Measurements from ENCODE around the gene CSH1.
"Not testable (repeated sequence)": the region's sequence is repeated elsewhere in the genome, so short reads cannot be mapped to it uniquely, and the experiment has no call there.

CSH1 gene

DNA sequence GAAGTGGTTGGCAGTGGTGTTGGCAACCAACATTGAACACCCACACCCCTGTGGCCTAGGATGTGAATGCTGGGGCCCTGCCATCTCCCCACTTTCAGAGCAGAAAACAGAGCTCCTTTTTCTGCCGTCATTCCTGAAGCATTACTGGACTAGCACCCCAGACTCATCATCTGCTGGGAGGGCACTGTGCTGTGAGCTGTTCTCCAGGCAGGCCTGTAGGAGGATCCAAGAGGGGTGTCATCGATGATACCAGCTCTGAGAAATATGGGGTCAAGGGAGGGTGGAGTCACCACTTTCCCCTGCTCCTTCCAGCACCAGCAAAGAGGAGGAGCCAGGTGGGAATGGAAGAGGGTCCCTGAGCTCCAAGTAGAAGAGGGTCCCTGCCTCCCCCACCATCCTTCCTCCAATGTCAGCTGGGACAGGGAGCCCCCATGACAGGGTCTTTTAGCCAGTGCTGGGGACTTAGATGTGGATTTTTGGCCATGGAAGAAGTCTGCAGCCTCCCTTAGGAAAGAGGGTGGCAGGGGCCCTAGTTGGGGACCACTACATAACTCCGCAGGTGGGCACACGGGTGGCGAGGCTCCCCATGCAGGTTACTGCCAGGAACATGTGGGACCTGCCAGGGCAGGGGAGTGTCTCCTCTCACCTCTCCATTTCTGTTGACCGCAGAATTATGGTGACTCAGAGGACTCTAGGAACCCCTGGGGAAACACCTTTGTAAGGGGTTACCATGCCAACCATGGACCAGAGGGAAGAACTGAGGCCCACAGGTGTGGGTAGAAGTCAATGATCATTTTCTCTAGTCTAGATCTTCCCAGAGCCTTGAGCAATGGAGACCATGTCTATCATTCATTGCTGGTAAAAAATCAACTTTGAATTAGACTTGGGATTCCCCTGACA, 2.8 kb upstream of the CSH1 start:
- not testable (repeated sequence) for DNase-seq

DNA sequence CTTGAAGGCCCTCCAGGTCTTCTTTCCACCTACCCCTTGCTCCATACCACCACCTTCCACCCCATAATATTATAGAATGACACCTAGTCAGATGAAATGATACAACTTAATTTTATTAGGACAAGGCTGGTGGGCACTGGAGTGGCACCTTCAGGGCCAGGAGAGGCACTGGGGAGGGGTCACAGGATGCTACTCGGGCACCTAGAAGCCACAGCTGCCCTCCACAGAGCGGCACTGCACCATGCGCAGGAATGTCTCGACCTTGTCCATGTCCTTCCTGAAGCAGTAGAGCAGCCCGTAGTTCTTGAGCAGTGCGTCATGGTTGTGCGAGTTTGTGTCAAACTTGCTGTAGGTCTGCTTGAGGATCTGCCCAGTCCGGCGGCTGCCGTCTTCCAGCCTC, 1.6 kb downstream of the CSH1 start:
- not testable (repeated sequence) for DNase-seq

DNA sequence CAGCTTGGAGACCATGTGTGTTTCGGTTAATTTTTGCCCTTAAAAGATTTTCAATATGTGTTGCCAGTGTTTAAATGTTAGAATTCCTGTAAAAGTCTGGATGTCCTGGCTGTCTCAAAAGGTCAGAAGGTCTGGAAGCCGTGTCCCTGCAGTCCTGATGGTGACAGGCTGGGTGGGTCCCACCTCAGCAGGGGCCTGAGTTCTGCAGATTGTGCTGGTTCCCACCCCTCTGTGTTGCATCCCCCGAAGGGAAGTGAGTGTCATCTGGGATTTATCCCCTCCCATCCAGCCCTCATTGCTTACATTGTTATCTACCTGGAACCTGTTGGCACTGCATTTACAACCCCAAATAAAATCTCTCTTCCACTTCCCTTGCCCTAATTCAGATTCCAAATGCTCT, 2.4 kb downstream of the CSH1 start:
- DNase-seq: not testable (repeated sequence)

DNA sequence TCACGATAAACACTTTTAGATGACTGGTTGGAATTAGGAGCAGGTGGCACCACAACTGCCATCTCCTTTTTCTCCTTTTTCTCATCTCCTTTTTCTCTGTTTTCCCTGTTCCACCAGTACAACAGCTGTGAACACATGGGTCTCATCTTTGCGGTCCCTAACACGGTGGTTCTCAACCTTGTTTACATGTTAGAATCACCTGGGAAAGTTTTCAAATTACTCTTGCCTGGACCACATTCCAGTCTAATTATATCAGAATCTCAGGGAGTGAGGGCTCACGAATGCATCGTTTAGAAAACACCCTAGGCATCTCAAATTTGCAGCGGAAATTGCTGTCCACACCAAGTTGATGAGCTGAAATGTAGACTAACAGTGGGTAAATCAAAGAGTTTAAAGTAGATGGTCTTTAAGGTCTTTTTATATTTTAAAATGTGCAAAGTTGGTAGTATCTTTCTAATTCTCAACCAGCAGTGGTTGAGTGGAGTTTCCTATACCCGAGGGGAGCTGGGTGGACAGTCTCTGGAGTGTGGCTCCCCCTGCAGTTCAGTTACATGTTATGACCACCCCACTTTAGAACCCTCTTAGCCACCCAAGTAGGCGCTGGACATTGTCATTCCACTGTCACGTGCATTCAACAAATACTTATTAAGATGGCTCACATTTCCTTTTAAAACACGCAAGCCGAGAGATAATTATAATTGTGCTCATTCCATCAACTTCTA, 3.9 kb downstream of the CSH1 start:
- DNase-seq: not testable (repeated sequence)

DNA sequence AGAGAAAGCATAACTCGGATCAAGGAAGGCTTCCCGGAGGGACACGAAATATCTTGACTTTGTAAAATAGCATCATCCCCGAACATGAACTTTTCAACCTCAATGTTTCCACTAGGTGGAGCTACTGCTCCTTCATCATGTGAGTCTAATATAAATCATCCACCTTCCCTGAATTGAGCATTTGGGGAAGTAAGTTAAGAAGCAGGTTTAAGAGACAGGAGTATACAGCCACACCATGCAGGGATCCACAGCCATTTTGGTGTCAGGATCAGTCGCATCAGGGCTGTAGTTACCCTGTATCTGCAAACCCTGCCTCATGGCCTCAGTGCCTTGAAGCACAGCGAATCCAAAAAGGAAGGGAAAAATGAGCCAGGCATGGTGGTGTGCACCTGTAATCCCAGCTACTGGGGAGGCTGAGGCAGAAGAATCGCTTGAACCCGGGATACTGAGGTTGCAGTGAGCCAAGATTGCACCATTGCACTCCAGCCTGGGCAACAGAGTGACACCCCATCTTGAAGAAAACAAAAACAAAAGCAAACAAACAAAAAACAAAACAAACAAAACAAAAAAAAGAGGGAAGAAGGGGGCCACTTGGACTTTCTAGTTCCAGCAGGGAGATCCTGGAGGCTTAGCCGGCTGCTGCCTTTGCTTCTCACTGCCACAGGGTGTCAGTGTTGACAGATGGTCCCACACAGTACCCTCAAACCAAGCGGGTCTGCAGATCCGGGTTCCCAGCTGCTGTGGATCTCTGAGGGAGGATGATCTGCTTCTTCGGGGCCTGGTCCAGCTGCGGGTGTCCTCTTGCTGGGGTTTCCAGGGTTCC, 7.1 kb downstream of the CSH1 start:
- DNase-seq: peak; percentile 48

DNA sequence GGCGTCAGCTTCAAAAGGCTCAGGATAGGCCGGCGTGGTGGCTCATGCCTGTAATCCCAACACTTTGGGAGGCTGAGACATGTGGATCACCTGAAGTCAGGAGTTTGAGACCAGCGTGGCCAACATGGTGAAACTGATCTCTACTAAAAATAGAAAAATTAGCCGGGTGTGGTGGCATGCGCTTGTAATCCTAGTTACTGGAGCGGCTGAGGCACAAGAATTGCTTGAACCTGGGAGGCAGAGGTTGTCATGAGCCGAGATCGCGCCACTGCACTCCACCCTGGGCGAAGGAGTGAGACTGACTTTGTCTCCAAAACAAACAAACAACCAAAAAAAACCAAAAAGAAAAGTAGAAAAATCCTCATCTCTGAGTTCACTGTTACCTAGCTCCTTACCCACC, 11.3 kb downstream of the CSH1 start:
- not testable (repeated sequence) for DNase-seq

DNA sequence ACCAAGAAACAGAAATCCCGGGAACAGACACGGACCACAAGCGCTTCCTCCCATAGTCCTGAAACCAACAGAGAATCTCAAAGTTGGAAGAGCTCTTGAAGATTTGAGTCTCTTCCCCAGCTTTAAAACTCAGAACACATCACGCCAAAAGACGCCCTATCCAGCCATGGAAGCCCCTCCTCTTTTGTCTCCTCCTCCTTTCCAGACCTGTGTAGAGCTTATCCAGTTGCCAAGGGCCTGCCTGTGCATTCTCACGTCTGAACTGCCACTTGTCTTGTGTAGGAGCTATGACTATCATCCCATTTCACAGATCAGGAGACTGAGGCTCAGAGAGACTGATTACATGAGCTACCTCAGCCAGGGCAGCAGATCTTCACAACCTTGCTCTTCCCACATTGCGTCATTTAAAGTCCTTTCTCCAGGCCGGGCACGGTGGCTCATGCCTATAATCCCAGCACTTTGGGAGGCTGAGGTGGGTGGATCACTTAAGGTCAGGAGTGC, 13.7 kb downstream of the CSH1 start:
- DNase-seq: not testable (repeated sequence)

DNA sequence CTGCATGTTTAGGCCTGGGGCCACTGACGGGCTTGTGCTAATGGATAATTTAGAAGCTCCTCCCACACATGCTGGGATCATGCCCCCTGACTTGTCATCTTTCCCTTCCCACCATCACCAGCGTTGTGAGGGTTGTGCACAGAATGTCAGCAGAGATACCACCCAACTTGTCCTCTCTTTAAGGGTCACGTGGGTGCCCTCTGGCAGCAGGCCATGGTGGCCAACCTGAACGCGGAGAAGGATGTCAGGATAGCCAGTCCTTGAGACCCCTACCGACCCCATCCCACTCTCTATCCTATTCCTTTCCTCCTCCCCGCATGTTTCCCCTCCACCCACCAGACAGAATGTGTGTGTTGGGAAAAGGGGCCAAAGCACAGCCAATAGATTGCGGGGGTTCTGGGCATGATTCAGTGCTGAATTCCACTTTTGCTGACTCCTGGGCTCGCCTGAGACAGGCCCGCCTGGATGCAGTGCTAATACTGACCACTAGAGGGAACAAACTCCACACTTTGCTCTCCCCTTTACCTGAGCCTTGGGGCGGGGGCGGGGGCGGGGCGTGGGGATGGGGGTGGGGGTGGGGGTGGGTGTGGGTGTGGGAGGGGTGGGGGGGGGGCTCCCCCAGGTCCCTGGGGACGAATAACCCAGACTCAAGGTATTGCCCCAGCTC, 14.3 kb downstream of the CSH1 start, which contains the start of gene GH2:
GH2 (minus strand) TSS at position 10 of the 667 bp plus-strand sequence. CDS start 143 bp downstream, outside the sequence.
- peak; percentile 44 for DNase-seq

DNA sequence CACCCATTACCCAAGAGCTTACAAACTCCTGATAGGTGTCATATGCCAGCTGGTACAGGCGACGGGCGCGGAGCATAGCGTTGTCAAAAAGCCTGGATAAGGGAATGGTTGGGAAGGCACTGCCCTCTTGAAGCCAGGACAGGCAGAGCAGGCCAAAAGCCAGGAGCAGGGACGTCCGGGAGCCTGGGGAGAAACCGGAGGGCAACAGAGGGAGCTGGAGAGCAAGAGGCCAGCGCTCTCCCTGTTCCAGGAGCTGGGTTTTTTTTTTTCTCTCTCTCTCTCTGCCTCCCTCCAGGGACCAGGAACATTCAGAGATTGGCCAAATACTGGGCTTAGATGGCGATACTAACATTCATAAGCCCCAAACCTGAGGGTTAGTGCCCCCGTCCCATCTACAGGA, 15.0 kb downstream of the CSH1 start:
- not testable (repeated sequence) for DNase-seq

DNA sequence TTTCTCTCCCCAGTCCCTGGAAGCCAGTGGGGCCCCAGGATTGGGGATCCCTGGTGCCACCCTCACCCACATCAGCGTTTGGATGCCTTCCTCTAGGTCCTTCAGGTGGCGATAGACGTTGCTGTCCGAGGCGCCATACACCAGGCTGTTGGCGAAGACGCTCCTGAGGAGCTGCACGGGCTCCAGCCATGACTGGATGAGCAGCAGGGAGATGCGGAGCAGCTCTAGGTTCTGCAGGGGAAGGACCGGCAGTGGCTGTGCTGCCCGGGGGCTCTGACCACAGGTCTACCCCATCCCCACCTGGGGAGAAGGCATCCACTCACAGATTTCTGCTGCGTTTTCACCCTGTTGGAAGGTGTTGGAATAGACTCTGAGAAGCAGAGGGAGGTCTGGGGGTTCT, 15.7 kb downstream of the CSH1 start:
- no peak for DNase-seq

DNA sequence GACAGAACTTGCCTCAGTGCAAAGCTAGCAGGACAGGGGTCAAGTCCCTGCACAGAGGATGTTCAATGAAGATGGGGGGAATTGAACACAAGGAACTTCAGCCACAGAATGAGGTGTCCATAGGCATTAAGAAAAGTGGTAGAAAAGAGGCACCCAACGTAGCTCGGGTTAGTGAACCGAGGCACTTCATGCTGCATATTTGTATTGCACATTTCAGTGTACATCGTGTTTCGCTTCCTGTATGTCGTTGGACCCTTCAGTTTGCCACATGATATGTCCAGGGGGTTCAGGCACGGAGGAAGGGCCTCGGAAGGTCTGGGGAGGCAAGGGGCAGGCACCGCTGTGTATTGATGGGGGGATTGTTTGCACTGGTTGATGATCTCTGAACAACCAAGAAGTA, 18.0 kb downstream of the CSH1 start:
- DNase-seq: not testable (repeated sequence)

DNA sequence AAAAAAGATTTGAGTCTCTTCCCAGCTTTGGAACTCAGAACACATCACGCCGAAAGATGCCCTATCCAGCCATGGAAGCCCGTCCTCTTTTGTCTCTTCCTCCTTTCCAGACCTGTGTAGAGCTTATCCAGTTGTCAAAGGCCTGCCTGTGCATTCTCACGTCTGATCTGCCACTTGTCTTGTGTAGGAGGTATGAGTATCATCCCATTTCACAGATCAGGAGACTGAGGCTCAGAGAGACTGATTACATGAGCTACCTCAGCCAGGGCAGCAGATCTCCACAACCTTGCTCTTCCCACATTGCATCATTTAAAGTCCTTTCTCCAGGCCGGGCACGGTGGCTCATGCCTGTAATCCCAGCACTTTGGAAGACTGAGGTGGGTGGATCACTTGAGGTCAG, 21.7 kb downstream of the CSH1 start:
- DNase-seq: not testable (repeated sequence)

DNA sequence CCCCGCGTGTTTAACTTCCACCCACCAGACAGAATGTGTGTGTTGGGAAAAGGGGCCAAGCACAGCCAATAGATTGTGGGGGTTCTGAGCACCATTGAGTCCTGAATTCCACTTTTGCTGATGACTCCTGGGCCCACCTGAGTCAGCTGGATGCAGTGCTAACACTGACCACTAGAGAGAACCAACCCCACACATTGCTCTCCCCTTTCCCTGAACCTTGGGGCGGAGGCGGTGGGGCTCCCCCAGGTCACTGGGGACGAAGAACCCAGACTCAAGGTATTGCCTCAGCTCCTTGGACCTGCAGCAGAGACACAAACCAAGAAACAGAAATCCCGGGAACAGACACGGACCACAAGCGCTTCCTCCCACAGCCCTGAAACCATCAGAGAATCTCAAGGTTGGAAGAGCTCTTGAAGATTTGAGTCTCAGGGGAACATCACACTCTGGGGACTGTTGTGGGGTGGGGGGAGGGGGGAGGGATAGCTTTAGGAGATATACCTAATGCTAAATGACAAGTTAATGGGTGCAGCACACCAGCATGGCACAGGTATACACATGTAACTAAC, 22.2 kb downstream of the CSH1 start:
- not testable (repeated sequence) for DNase-seq

DNA sequence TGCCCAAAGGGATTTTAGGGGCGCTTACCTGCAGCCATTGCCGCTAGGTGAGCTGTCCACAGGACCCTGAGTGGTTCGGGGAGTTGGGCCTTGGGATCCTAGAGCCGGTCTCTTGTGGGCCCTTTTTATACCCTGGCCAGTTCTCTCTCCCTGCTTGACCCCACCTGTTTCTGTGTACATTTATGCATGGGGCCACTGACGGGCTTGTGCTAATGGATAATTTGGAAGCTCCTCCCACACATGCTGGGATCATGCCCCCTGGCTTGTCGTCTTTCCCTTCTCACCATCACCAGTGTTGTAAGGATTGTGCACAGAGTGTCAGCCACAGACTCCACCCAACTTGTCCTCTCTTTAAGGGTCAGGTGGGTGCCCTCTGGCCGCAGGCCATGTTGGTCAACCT, 22.8 kb downstream of the CSH1 start, which contains the start of gene CSH2:
CSH2 (minus strand) TSS at position 101 of the 400 bp plus-strand sequence; CDS start at position 38, 63 bp downstream.
- not testable (repeated sequence) for DNase-seq

DNA sequence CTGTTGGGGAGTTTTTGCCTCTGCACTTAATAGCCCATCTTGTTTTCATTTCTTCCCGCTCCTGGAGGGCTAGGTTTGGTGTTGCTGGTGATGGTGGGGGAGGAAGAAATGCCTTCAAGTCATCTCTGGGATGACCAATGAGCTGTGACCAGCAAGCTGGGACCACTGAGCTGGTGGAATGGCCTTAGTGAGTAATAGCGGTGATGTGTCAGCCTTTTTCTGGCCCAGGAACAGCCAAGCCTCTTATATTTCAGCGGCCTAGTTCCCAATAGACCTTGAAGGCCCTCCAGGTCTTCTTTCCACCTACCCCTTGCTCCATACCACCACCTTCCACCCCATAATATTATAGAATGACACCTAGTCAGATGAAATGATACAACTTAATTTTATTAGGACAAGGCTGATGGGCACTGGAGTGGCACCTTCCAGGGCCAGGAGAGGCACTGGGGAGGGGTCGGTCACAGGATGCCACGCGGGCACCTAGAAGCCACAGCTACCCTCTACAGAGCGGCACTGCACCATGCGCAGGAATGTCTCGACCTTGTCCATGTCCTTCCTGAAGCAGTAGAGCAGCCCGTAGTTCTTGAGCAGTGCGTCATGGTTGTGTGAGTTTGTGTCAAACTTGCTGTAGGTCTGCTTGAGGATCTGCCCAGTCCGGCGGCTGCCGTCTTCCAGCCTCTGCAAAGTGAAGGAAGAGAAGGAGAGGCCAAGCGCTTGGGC, 24.6 kb downstream of the CSH1 start:
- not testable (repeated sequence) for DNase-seq

DNA sequence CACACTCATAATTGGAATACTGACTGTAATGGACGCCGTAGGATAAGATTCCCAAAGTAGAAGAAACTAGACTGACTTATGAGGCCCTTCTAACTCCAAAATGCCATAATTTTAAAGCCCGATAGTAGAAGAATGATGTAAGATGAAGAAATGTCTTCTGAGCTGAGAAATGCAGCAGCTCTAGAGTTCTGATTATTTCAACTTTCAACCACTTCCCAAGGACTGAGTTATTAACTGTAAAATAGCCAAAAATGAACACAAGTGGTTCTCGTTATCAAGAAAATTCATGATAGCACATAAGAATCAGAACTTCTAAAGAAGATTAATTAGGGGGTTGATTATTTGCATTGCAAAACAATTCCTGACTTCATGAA, 26.1 kb downstream of the CSH1 start:
- DNase-seq: not testable (repeated sequence)

DNA sequence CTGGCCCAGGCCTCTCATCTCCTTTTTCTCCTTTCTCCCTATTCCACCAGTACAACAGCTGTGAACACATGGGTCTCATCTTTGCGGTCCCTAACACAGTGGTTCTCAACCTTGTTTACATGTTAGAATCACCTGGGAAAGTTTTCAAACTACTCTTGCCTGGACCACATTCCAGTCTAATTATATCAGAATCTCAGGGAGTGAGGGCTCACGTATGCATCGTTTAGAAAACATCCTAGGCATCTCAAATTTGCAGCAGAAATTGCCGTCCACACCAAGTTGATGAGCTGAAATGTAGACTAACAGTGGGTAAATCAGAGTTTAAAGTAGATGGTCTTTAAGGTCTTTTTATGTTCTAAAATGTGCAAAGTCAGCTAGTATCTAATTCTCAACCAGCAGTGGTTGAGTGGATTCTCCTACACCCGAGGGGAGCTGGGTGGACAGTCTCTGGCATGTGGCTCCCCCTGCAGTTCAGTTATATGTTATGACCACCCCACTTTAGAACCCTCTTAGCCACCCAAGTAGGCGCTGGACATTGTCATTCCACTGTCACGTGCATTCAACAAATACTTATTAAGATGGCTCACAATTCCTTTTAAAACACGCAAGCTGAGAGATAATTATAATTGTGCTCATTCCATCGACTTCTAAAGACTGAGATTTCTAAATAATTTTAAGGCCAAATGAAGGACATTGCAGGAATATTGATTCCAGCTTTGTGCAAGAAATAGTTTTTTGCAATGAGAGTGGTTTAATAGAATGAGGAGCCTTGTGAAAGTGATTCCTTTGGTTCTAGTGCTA, 26.7 kb downstream of the CSH1 start:
- DNase-seq: not testable (repeated sequence)

DNA sequence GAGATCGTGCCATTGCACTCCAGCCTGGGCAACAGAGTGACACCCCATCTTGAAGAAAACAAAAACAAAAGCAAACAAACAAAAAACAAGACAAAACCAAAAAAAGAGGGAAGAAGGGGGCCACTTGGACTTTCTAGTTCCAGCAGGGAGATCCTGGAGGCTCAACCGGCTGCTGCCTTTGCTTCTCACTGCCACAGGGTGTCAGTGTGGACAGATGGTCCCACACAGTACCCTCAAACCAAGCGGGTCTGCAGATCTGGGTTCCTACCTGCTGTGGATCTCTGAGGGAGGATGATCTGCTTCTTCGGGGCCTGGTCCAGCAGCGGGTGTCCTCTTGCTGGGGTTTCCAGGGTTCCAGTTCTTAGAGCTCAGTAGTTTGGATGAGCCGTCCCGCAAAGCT, 29.7 kb downstream of the CSH1 start:
- not testable (repeated sequence) for DNase-seq

DNA sequence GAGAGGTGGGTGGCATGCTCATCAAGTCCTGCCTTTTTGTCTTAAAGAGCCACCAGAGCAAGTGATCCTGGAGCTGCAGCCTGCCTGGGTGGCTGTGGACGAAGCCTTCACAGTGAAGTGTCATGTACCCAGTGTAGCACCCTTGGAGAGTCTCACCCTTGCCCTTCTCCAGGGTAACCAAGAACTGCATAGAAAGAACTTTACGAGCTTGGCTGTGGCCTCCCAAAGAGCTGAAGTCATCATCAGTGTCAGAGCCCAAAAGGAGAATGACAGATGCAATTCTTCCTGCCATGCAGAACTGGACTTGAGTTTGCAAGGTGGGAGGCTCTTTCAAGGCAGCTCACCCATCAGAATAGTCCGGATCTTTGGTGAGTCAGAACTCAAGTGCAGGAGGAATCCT, 37.1 kb downstream of the CSH1 start:
- no peak for DNase-seq

DNA sequence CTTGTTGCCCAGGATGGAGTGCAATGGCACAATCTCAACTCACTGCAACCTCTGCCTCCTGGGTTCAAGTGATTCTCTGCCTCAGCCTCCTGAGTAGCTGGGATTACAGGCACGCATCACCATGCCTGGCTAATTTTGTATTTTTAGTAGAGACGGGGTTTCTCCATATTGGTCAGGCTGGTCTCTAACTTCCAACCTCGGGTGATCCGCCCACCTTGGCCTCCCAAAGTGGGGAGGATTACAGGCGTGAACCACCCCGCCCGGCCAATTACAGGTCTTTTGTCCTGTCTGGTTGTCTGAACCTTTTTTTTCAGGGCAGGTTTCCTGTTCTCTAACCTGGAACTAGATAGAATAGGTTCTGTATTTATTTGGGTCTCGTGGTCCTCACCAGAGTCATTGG, 39.9 kb downstream of the CSH1 start:
- not testable (repeated sequence) for DNase-seq
